Measurements from ENCODE around the gene SF3B5.
"Not testable (repeated sequence)": the region's sequence is repeated elsewhere in the genome, so short reads cannot be mapped to it uniquely, and the experiment has no call there.

Gene SF3B5

GRCh38 chr6:144062786-144063185, 32.6 kb downstream of the SF3B5 start:
- no peak for DNase-seq

GRCh38 chr6:144059139-144059538, 36.2 kb downstream of the SF3B5 start:
- no peak for DNase-seq

DNA sequence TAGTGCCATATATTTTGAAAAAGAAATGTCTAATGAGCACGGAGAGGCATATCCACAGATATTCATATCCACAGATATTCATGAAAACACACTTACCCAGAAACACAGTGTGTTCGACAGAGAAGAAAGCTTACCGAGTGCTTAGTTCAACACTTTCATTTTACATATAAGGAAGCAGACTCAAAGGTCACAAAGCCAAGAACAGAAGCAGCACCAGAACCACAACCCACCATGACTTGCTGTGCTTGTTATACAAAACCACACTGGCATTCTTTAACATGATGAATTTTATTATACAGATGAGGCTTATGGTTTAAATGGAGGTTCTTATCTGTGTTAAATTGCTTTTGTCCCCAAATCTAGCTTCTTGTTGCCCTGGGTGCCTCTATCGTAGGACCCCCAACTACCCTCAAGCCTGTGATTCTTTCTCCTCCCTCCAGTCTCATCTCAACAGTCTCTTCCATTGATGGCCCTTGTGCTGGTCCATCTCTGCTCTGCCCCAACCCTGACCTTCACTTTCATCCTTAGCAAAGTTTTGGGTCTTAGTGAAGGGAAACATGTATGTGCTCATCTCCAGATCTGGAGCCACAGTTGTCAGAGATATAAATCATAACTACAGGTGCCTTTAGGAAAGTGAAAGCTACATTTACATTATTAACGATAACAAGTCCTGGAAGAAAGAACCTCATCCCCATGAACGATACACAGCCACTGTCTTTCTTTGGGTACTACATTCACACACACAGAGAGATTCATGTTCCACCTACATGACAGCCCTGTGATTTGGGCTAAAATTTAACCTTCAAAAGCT, 40.0 kb downstream of the SF3B5 start:
- peak; percentile 49 for DNase-seq

GRCh38 chr6:144053601-144054000, 41.8 kb downstream of the SF3B5 start:
- no peak for DNase-seq

- DNase-seq, result no peak
Measured at GRCh38 chr6:144052488-144052887, 42.9 kb downstream of the SF3B5 start.

GRCh38 chr6:144049386-144049785, 46.0 kb downstream of the SF3B5 start:
- DNase-seq, result no peak

DNA sequence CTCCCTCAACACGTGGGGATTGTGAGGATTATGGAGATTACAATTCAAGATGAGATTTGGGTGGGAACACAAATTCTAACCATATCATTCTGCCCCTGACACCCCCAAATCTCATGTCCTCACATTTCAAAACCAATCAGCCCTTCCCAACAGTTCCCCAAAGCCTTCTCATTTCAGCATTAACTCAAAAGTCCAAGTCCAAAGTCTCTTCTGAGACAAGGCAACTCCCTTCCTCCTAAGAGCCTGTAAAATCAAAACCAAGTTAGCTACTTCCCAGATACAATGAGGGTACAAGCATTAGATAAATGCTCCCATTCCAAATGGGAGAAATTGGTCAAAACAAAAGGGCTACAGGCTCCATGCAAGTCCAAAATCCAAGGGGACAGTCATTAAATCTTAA, 47.7 kb downstream of the SF3B5 start:
- DNase-seq, result no peak

- DNase-seq, result not testable (repeated sequence)
Measured at GRCh38 chr6:144046672-144047071, 48.7 kb downstream of the SF3B5 start.

- not testable (repeated sequence) for DNase-seq
Measured at GRCh38 chr6:144044989-144045388, 50.4 kb downstream of the SF3B5 start.

Data from activated T-cell treated with anti-CD3 and anti-CD28 coated beads, Interleukin-2, amount 50 U/mL, for 48 hours (primary cell).